ENCODE measurements around the gene DNAJB2.
"Not testable (repeated sequence)": the region's sequence is repeated elsewhere in the genome, so short reads cannot be mapped to it uniquely, and the experiment has no call there.

The DNAJB2 gene

DNA sequence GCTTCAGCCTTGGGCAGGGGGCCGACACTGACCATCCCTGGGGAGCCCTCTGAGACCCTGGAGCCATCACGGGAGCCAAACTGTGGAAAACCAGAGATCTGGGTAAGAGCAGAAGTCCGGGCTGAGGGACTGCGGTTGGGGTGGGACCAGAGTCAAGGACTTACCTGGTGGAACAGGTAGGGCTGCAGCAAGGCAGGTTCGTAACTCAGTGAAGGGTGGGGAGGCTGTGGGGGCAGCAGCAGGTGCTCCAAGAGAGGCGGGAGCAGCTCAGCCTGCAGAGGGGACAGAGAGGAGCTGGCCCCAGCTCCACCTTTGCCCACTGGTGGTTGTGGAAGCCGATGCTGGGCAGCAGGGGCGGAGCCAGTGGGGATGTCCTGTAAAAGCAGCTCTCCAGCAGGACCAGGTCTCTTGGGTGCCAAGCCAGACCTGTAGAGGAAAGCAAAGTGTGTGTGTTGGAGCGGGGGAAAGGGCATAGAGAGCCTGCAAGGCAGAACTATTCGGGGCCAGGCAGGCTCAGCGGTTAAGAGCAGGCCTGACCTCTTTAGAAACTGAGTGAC is 23.3 kb downstream of the DNAJB2 start:
- no peak for DNase-seq (ENCODE audit: low spot score)

DNA sequence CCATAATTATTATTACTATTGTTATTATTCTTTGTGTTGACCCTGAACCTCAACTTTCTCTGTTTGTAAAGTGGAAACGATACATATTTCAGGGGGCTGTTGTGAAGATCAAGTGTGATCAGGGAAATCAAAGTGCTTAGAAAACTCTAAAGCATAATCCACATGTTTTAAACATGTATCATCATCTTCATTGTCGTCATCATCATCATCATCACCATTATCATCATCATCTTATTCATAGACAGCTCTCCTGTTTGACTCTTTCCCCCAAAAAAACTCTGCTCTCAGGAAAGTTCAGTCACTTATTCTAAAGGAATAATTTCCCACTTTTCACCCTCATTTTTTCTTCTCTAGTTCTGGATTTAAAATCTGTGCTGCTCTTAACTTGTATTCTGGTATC is 25.1 kb downstream of the DNAJB2 start:
- no peak for DNase-seq (ENCODE audit: low spot score)

DNA sequence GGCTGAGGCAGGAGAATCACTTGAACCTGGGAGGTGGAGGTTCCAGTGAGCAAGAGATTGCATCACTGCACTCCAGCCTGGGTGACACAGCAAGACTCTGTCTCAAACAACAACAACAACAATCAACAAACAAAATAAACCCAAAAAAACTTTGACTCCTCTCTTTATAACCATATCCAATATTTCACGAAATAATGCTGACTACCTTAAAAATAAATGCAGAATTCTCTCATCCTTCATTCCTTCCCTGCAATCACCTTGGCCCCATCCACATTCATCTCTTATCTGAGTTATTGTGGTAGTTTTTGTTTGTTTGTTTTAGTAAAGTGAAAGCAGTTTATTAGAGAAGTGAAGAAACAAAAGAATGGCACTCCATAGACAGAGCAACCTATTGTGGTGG is 26.9 kb downstream of the DNAJB2 start:
- no peak for DNase-seq (ENCODE audit: low spot score)

DNA sequence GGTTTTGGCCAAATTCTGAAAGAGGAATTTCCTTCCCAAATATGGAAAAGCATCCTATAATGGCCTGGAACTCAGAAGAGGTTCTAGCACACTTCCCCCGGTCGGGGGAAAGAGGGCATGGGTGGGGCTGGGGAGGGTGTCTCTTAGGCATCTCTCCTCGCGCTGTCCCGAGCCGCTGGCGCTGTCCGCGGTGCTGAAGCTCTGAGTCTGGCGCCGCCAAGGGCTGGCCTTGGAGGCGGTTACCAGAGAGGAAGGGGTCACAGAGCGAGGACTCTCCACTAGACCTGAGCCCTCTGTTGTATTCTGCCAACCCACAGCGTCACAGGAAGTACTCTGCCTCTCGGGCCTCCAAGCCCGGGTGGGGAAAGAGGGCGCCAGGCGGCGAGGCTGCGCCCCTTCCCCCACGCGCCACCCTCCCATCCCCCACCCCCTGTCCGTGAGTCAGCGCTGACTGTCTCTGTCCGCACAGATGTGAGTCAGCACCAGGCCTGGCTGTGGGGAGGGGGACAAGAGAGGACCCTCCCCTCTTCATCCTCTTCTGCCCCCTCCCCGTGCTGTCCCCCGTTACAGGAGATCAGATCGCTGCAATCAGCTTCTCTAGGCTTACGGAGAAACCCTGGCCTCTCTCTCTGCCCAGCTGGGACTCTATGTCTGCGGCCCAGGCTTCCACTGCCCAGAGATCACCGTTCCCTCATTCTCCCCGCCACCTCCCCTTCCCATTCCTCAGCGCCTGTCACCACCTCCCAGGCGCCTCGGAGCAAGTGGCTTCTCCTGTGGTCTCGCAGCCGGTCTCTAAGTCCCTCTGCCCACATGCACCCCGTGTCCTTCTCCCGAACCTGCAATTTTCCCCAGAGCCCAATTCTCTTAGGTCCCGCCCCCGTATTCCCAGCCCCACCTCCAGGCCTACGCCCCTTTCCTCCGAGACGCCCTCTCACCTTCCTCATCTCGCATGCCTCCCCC is 29.3 kb downstream of the DNAJB2 start:
- no peak for DNase-seq (ENCODE audit: low spot score)

DNA sequence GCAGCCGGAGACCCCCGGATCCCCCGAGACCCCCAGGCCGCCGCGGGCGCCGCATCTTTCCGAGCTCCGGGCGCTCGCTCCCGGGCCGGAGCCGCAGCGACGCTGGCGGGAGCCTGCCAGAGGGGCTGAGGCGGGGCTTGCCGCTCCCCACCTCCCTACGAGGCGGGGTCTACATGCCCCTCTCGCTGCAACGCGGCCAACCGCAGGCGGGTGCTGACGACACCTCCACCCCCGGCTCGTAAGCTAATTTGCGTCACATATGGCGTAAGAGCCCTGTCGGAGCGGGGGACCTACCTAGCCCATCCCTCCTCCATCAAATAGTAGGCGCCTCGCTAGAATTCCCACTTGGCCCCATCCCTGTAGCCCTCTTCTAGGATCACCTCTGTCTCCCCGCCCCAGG is 30.1 kb downstream of the DNAJB2 start, which contains the start of gene PTPRN:
TSS of gene PTPRN (minus strand) at position 124 of the 400 bp plus-strand sequence. CDS start at position 55, 69 bp downstream.
- DNase-seq (ENCODE audit: low spot score): no peak

DNA sequence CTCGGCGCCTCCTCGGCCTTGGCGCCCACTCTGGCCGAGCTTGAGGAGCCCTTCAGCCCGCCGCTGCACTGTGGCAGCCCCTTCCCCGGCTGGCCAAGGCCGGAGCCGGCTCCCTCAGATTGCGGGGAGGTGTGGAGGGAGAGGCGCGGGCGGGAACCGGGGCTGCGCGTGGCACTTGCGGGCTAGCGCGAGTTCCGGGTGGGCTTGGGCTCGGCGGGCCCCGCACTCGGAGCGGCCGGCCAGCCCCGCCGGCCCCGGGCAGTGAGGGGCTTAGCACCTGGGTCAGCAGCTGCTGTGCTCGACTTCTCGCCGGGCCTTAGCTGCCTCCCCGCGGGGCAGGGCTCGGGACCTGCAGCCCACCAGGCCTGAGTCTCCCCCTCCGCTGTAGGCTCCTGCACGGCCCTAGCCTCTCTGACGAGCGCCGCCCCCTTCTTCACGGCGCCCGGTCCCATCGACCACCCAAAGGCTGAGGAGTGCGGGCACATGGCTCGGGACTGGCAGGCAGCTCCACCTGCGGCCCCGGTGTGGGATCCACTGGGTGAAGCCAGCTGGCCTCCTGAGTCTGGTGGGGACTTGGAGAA is 33.6 kb downstream of the DNAJB2 start:
- DNase-seq (ENCODE audit: low spot score): not testable (repeated sequence)

- no peak for DNase-seq (ENCODE audit: low spot score)
These were observed 35.8 kb downstream of the DNAJB2 start for GRCh38 chr2:219314804-219315468.

DNA sequence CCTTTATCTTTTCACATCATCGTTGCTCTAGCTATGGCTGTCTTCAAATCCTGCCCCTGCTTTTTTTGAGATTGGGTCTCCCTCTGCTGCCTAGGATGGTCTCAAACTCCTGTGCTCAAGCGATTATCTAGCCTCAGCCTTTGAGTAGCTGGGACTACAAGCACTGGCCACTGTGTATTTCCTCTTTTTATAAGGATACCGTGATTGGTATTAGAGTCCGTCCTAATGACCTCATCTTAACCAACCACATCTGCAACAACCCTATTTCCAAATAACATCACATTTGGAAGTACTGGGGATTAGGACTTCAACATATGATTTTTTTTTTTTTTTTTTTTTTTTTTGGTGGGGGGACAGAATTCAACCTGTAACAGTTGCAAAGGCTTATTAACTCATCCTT is 44.3 kb downstream of the DNAJB2 start:
- DNase-seq (ENCODE audit: low spot score): no peak

- DNase-seq (ENCODE audit: low spot score): no peak
These were observed 46.0 kb downstream of the DNAJB2 start for GRCh38 chr2:219325136-219325535.

- no peak for DNase-seq (ENCODE audit: low spot score)
These were observed 46.6 kb downstream of the DNAJB2 start for GRCh38 chr2:219325657-219326315.

- no peak for DNase-seq (ENCODE audit: low spot score)
These were observed 48.6 kb downstream of the DNAJB2 start for GRCh38 chr2:219327719-219328118.

DNA sequence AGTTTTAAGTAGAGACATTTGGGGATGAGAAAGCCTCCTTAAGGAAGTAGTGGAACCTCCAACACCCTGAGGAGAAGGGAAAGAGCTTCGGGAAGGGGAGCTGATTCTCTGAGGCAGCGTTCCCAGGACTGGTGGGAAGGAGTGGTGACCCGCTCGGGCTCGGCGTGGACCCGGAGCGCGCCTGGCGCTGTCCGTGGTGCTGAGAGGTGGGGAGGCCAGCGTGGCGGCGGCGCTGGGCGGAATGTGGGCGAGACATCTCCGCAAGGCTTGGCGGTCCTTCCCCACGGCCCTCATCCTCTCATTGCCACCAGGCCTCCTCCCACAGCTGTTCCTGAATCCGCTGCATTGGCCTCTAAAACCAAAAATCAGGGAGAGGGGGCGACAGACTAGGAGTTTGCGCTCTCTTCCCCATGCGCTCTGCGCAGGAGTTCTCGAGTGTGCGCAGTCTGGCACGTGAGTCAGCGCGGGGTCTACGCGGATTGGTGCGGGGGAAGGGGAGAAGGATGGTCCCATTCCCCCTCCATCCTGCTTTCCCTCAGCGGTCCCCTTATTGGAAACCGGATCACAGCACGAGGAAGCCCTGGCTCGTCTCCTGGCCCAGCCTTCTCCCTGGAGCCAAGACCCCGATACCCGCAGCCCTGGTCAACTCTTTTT is 52.5 kb downstream of the DNAJB2 start:
- DNase-seq (ENCODE audit: low spot score): no peak

DNA sequence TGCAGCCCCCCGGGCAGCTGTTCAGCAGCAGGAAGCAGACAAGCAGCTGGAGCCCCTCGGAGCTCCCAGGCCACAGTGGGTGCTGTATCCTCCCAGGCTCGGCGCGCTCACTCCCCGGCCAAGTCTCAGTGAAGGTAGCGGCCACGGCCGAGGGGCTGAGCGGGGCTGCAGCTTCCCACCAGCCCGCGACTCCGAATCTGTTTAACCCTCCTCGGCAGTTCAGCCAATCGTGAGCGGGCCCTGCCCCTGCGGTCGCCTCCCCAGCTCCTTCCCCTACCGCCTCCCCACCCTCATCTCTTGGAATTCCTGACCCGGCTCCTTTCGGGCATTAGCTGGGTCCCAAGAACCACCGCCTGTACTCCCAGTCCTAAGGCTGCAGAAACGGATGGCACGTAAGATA is 53.4 kb downstream of the DNAJB2 start, which contains the start of gene RESP18:
TSS of gene RESP18 (minus strand) at position 203 of the 400 bp plus-strand sequence.
- DNase-seq (ENCODE audit: low spot score): no peak

GRCh38 chr2:219334076-219334475 is 54.9 kb downstream of the DNAJB2 start:
- DNase-seq (ENCODE audit: low spot score): no peak

DNA sequence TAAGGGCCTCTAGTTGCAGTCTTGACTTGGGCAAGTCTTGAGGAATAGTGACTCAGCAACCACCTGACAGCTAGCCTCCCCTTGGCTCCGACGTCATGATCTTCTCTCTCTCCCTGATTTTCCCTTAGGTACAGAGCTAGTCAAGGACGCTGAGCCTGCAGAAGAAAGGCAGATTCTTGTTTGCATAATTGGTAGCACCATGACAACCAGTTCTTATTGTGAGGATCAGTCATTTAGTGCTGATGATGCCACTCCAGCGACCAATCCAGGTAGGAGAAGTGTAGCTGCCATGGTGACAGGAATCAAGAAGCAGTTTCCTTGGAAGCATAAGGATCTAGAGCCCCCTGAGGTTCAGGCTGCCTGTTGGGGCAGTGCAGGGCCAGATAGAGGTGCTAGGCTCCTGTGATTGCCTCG is 56.2 kb downstream of the DNAJB2 start:
- no peak for DNase-seq (ENCODE audit: low spot score)
